Measurements from ENCODE around the gene DNAJC16. TPM values are rescaled to one million over a fixed set of nuclear protein-coding genes. Genes with fewer than 3 reads are reported as not detected.

The DNAJC16 gene
- total and polyA plus RNA-seq, 9 of the 15 experiments (the other 6 are each of a cell fraction or from before 2014, with no cell fraction given): 6.9 to 16.8 (median 12.8) TPM

DNA sequence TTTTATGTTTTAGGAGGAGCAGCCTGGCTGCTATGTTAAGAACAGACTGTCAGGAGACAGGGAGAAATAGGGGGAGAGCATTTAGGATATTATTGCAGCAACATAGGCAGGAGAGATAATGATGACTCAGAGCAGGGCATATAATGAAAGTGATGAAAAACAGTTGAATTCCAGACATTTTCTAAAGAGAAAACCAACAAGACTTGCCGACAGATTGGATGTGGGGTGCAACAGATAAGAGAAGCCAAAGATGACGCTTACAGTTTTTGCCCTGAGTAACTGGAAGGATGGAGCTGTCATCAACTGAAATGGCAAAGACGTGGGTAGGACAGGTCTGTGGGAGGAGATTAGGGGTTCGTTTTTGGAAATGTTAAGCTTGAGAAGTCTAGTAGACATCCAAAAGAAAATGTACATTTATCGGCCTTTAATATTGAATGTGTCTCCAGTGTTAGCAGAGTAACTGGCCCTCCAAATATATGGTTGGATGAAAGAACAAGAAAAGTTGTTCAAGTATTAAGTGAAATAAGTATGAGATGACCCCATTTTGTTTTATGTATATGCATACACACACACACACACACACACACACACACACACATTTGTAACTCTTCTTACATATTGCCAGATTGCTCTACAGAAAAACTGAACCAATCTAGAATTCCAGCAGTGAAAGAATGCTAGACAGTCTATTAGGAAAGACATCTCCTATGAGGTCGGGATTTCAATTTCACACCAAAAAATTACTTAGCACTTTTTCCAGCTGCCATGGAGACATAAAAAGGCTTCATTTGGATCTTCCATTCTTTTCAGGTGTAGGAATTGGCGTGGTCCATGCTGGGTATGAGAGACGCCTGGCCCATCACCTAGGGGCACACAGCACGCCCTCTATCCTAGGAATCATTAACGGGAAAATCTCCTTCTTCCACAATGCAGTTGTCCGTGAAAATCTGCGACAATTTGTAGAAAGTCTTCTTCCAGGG, 17.2 kb downstream of the DNAJC16 start (continued):
- TF ChIP-seq EWSR1 (IDR thresholded peaks at IDR 0.05; ENCODE audit: borderline replicate concordance, low read depth, partially characterized antibody): no peak
- TF ChIP-seq RNF2 (IDR thresholded peaks at IDR 0.05): peak; percentile 93
- TF ChIP-seq, protein P1, sequence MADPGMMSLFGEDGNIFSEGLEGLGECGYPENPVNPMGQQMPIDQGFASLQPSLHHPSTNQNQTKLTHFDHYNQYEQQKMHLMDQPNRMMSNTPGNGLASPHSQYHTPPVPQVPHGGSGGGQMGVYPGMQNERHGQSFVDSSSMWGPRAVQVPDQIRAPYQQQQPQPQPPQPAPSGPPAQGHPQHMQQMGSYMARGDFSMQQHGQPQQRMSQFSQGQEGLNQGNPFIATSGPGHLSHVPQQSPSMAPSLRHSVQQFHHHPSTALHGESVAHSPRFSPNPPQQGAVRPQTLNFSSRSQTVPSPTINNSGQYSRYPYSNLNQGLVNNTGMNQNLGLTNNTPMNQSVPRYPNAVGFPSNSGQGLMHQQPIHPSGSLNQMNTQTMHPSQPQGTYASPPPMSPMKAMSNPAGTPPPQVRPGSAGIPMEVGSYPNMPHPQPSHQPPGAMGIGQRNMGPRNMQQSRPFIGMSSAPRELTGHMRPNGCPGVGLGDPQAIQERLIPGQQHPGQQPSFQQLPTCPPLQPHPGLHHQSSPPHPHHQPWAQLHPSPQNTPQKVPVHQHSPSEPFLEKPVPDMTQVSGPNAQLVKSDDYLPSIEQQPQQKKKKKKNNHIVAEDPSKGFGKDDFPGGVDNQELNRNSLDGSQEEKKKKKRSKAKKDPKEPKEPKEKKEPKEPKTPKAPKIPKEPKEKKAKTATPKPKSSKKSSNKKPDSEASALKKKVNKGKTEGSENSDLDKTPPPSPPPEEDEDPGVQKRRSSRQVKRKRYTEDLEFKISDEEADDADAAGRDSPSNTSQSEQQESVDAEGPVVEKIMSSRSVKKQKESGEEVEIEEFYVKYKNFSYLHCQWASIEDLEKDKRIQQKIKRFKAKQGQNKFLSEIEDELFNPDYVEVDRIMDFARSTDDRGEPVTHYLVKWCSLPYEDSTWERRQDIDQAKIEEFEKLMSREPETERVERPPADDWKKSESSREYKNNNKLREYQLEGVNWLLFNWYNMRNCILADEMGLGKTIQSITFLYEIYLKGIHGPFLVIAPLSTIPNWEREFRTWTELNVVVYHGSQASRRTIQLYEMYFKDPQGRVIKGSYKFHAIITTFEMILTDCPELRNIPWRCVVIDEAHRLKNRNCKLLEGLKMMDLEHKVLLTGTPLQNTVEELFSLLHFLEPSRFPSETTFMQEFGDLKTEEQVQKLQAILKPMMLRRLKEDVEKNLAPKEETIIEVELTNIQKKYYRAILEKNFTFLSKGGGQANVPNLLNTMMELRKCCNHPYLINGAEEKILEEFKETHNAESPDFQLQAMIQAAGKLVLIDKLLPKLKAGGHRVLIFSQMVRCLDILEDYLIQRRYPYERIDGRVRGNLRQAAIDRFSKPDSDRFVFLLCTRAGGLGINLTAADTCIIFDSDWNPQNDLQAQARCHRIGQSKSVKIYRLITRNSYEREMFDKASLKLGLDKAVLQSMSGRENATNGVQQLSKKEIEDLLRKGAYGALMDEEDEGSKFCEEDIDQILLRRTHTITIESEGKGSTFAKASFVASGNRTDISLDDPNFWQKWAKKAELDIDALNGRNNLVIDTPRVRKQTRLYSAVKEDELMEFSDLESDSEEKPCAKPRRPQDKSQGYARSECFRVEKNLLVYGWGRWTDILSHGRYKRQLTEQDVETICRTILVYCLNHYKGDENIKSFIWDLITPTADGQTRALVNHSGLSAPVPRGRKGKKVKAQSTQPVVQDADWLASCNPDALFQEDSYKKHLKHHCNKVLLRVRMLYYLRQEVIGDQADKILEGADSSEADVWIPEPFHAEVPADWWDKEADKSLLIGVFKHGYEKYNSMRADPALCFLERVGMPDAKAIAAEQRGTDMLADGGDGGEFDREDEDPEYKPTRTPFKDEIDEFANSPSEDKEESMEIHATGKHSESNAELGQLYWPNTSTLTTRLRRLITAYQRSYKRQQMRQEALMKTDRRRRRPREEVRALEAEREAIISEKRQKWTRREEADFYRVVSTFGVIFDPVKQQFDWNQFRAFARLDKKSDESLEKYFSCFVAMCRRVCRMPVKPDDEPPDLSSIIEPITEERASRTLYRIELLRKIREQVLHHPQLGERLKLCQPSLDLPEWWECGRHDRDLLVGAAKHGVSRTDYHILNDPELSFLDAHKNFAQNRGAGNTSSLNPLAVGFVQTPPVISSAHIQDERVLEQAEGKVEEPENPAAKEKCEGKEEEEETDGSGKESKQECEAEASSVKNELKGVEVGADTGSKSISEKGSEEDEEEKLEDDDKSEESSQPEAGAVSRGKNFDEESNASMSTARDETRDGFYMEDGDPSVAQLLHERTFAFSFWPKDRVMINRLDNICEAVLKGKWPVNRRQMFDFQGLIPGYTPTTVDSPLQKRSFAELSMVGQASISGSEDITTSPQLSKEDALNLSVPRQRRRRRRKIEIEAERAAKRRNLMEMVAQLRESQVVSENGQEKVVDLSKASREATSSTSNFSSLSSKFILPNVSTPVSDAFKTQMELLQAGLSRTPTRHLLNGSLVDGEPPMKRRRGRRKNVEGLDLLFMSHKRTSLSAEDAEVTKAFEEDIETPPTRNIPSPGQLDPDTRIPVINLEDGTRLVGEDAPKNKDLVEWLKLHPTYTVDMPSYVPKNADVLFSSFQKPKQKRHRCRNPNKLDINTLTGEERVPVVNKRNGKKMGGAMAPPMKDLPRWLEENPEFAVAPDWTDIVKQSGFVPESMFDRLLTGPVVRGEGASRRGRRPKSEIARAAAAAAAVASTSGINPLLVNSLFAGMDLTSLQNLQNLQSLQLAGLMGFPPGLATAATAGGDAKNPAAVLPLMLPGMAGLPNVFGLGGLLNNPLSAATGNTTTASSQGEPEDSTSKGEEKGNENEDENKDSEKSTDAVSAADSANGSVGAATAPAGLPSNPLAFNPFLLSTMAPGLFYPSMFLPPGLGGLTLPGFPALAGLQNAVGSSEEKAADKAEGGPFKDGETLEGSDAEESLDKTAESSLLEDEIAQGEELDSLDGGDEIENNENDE (IDR thresholded peaks at IDR 0.05; ENCODE audit: low read depth, low read length): peak; percentile 55
- peak; percentile 80 for TF ChIP-seq ZNF766 (CRISPR knock-in tag; conservative IDR thresholded peaks at IDR 0.05)
- peak; percentile 98 for TF ChIP-seq EP300 (IDR thresholded peaks at IDR 0.05; ENCODE audit: low read length)
- 0 out of 2 replicates have a peak, but pooled peaks have one; percentile 77 for TF ChIP-seq LARP7 (IDR thresholded peaks at IDR 0.05)
- peak; percentile 16; the same call in 1 of the 2 replicates for TF ChIP-seq THRAP3 (IDR thresholded peaks at IDR 0.05; ENCODE audit: borderline replicate concordance)
- TF ChIP-seq, protein P2, sequence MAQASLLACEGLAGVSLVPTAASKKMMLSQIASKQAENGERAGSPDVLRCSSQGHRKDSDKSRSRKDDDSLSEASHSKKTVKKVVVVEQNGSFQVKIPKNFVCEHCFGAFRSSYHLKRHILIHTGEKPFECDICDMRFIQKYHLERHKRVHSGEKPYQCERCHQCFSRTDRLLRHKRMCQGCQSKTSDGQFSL (CRISPR knock-in tag; IDR thresholded peaks at IDR 0.05): no peak
- TF ChIP-seq, protein P2 (tag; IDR thresholded peaks at IDR 0.05): peak; percentile 40 to 63; a peak in 1 of 4 replicates
- TF ChIP-seq POLR2AphosphoS2 (IDR thresholded peaks at IDR 0.05; ENCODE audit: low read length): no peak
- TF ChIP-seq SP1 (CRISPR knock-in tag; IDR thresholded peaks at IDR 0.05): peak; percentile 48; the same call in 1 of the 2 replicates
- no peak for TF ChIP-seq HDAC8 (tag; IDR thresholded peaks at IDR 0.05)
- no peak for TF ChIP-seq NFYB (IDR thresholded peaks at IDR 0.05; ENCODE audit: extremely low read depth, insufficient read length)
- TF ChIP-seq TAF1 (IDR thresholded peaks at IDR 0.05; ENCODE audit: control insufficient read depth, extremely low read depth, insufficient read depth, low read length, severe bottlenecking): no peak
- no peak for TF ChIP-seq PHTF2 (CRISPR knock-in tag; IDR thresholded peaks at IDR 0.05)

Data from K562 (cell line).